HFF-Myc (cell line): ENCODE results near the gene CIB4.

Experiments used
- DNase-seq: peaks from one replicate; pipeline ENCODE4 v3.0.0-alpha.2; 2011; ENCODE audit warnings: low read depth; ENCODE audit errors: extremely low read depth
- H3K4me3 ChIP-seq: replicated peaks from 2 replicates; pipeline ENCODE4 v1.5.1; 2011; ENCODE audit warnings: low read depth, mild to moderate bottlenecking, control low read depth, low read length
- TF ChIP-seq, protein P1 (sequence below): IDR thresholded peaks from 2 replicates; pipeline ENCODE4 v1.5.1; 2012; ENCODE audit warnings: mild to moderate bottlenecking, low read depth, low read length, control low read depth; ENCODE audit errors: missing control alignments

The CIB4 gene

DNA sequence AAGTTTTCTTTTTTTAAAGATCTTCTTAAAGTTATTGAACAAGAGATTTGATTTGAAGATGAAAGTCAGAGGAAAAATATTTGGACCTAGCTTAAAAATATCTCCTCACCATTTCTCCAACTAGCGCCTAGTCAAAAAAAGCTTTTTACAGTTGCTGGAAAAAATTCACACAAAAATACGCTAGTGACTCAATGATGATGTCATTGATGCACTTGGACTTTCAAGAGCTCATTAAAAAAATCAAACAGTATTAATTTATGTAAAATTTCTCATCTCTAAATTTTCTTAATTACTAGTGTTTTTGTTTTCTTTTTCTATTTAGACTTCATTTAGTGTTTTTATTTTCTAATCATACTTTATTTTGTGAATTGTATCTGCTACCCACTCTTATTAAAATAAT is 41.8 kb downstream of the CIB4 start:
- no peak overlapping the region for H3K4me3 ChIP-seq
- TF ChIP-seq, protein P1, sequence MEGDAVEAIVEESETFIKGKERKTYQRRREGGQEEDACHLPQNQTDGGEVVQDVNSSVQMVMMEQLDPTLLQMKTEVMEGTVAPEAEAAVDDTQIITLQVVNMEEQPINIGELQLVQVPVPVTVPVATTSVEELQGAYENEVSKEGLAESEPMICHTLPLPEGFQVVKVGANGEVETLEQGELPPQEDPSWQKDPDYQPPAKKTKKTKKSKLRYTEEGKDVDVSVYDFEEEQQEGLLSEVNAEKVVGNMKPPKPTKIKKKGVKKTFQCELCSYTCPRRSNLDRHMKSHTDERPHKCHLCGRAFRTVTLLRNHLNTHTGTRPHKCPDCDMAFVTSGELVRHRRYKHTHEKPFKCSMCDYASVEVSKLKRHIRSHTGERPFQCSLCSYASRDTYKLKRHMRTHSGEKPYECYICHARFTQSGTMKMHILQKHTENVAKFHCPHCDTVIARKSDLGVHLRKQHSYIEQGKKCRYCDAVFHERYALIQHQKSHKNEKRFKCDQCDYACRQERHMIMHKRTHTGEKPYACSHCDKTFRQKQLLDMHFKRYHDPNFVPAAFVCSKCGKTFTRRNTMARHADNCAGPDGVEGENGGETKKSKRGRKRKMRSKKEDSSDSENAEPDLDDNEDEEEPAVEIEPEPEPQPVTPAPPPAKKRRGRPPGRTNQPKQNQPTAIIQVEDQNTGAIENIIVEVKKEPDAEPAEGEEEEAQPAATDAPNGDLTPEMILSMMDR: no peak
- no peak for DNase-seq

DNA sequence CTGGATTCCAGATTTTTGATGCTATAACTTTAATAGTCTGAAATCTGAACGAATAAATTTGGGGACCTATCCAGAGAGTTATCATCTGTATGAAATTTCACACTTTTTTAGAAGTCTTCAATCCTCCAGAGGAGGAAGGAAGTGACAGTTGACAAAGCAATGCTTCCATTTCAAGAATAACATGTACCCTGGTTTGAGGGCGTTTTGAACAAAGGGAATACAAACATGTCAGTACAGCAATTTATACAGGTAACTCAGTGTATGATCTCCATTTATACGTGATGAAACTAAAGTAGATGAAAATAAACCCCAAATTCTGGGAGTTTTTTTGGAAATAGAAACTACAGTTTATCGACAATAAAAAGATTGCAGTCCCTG is 42.2 kb downstream of the CIB4 start:
- no peak overlapping the region for H3K4me3 ChIP-seq
- TF ChIP-seq, protein P1: no peak
- no peak for DNase-seq

- H3K4me3 ChIP-seq: no peak overlapping the region
- TF ChIP-seq, protein P1: no peak
- DNase-seq: no peak
Measured at GRCh38 chr2:26598336-26598995, 42.7 kb downstream of the CIB4 start.

- TF ChIP-seq, protein P1: no peak
- DNase-seq: no peak
- H3K4me3 ChIP-seq: no peak overlapping the region
Measured at GRCh38 chr2:26597197-26597596, 44.0 kb downstream of the CIB4 start.

DNA sequence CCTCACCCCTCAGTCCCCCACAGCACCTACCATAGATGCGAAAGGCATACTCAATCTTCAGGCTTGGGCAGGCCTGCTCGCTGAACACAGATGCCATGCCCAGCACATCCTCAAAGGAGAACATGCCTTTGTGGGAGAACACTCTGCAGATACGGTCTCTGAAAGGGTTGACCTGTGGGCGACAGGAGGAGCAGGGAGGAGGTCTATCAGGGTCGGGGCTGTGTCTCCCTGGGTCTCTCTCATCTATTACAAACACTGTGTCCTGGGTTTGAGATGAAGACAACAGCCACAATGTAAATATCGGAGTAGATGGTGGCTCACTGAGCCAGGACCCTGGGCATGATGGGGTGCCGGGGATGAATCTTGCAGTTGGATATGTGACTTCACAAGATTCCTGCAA is 46.0 kb downstream of the CIB4 start:
- TF ChIP-seq, protein P1: no peak
- H3K4me3 ChIP-seq: no peak overlapping the region
- DNase-seq: no peak

DNA sequence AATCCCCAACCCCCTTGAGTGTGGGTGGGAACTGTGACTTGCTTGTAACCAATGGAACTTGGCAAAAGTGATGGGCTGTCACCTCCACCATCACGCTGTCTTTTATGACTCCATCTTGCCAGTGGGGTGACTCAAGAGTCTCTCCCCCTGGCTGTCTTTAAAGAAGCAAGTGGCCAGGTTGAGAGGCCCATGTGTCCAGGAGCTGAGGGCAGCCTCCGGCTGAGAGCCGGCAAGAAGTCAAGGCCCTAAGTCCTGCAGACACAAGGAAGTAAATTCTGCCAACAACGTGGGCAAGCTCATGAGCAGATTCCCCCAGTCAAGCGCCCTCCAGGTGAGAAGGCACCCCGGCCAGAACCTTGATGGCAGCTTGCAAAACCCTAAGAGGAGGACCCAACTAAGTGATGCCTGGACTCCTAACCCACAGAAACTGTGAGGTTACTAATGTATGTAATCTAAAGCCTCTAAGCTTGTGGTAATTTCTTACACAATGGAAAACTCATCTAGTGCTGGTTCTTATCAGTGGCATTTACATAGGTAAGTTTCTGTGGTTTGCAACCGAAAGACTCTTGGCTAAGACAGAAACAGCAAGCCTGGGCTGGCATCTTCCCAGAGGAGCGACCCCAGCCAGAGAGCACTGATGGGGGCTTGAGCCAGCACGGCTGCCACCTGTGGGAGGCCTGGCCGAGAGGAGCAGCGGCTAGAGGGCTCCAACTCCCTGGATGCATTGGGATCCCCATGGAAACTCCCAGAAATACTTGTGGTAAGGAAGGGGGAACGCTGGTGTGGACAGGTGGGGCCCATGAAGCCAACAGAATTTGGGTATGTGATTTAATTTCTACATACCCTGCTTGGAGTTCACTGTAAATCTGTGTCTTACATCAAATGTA is 49.3 kb downstream of the CIB4 start:
- no peak for DNase-seq
- TF ChIP-seq, protein P1: no peak
- no peak overlapping the region for H3K4me3 ChIP-seq
